ENCODE measurements around the gene B3GNT7.
A peak's percentile ranks its signal among the peaks of the same experiment; 100 is the strongest.
"Not testable (repeated sequence)": the region's sequence is repeated elsewhere in the genome, so short reads cannot be mapped to it uniquely, and the experiment has no call there.

The B3GNT7 gene

GRCh38 chr2:231430437-231430836, 34.9 kb downstream of the B3GNT7 start:
- not testable (repeated sequence) for DNase-seq

DNA sequence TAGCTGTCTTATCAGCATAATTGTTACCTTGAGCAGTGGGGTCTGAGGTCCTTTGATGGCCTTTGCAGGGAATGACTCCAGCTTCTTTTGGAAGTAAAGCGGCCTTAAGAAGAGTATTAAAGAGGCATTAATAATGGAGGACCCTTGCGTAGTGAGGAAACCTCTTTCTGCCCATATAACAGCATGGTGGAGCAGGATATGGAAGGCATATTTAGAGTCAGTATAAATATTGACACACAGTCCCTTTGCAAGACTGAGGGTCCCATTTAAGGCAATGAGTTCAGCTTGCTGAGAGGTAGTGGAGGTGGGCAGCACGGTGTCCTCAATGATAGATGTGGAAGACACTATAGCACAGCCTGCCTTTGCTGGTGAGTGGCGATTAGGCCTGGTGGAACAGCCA, 36.1 kb downstream of the B3GNT7 start:
- no peak for DNase-seq

DNA sequence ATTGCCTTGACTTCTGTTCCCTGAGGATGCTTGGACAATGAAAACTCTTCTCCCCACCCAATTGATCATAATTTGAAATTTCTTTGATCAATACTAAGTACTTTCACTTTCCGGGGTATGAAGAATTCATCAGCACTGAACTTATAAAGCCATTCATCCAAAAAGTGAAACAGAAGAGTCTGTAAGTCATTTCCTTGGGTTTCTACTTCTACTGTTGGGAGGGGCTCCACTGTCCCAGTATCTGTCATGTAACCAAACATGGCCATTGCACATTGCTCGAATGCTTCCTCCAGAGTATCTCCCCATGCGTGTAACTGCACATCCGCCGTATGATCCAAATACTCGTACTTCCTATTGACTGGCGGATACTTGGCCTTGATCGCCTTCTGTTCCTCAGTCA, 38.5 kb downstream of the B3GNT7 start:
- no peak for DNase-seq

- no peak for DNase-seq
Observed at GRCh38 chr2:231436957-231437356, 41.4 kb downstream of the B3GNT7 start.

- no peak for DNase-seq
Observed at GRCh38 chr2:231449503-231450054, 54.1 kb downstream of the B3GNT7 start.

- peak in 1 of 2 donors; percentile 33 for DNase-seq
Observed at GRCh38 chr2:231450548-231450989, 55.1 kb downstream of the B3GNT7 start.

Measured in inflammatory macrophage (primary cell).